Fibroblast of villous mesenchyme (primary cell): ENCODE measurements around the gene HCST. TPM values are rescaled to one million over a fixed set of nuclear protein-coding genes. Genes with fewer than 3 reads are reported as not detected.

Source experiments
- DNase-seq: peaks from one replicate; pipeline ENCODE4 v3.0.0-alpha.2; 2010; ENCODE audit warnings: low read depth
- H3K4me3 ChIP-seq: 2 replicates; pipeline ENCODE4 v1.5.1; 2011; ENCODE audit warnings: low read depth, mild to moderate bottlenecking, low read length
- total RNA-seq: library from RNA; depleted of rRNA; stranded (reverse); fragments of >200 nt; gene quantifications from 2 replicates; pipeline ENCODE4 v1.2.3, GENCODE V29; 2012
- TF ChIP-seq, protein P1 (sequence below): IDR thresholded peaks from 2 replicates; pipeline ENCODE4 v1.5.1; 2012; ENCODE audit warnings: low read depth, mild to moderate bottlenecking, low read length; ENCODE audit not compliant: insufficient read depth

The HCST gene
- total RNA-seq, 1 donor = 0.43 TPM

- peak; percentile 91 for DNase-seq
- TF ChIP-seq, protein P1, sequence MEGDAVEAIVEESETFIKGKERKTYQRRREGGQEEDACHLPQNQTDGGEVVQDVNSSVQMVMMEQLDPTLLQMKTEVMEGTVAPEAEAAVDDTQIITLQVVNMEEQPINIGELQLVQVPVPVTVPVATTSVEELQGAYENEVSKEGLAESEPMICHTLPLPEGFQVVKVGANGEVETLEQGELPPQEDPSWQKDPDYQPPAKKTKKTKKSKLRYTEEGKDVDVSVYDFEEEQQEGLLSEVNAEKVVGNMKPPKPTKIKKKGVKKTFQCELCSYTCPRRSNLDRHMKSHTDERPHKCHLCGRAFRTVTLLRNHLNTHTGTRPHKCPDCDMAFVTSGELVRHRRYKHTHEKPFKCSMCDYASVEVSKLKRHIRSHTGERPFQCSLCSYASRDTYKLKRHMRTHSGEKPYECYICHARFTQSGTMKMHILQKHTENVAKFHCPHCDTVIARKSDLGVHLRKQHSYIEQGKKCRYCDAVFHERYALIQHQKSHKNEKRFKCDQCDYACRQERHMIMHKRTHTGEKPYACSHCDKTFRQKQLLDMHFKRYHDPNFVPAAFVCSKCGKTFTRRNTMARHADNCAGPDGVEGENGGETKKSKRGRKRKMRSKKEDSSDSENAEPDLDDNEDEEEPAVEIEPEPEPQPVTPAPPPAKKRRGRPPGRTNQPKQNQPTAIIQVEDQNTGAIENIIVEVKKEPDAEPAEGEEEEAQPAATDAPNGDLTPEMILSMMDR = no peak
- no peak overlapping the region for H3K4me3 ChIP-seq
Measured at GRCh38 chr19:35879770-35880317, 22.5 kb upstream of the HCST start.

- peak; percentile 84 for DNase-seq
- H3K4me3 ChIP-seq = no peak overlapping the region
- TF ChIP-seq, protein P1 = peak; percentile 56
Measured at GRCh38 chr19:35882114-35882832, 20.1 kb upstream of the HCST start.

- H3K4me3 ChIP-seq = no peak overlapping the region
- TF ChIP-seq, protein P1 = no peak
- DNase-seq = no peak
Measured at GRCh38 chr19:35883882-35884281, 18.4 kb upstream of the HCST start.

GRCh38 chr19:35885225-35885738 is 17.0 kb upstream of the HCST start:
- TF ChIP-seq, protein P1 = no peak
- no peak overlapping the region for H3K4me3 ChIP-seq
- DNase-seq = no peak

DNA sequence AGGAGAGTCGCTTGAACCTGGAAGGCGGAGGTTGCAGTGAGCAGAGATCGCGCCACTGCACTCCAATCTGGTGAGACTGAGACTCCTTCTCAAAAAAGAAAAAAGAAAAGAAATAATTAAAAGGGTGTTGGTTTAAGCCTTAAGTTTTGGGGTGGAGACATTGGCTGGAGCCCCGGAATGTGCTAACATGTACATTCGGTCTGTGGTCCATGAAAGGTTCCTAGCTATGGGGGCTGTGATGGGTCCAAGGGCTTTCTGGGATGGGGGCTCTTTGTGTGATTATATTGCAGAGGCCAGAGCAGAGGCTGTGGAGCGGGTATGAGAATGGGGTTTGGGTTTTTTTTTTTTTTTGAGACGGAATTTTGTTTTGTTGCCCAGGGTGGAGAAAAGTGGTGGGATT is 16.4 kb upstream of the HCST start:
- no peak for DNase-seq
- H3K4me3 ChIP-seq = no peak overlapping the region
- TF ChIP-seq, protein P1 = no peak

- TF ChIP-seq, protein P1 = no peak
- DNase-seq = no peak
- no peak overlapping the region for H3K4me3 ChIP-seq
Measured at GRCh38 chr19:35887197-35887596, 15.1 kb upstream of the HCST start.
